H1 (cell line): ENCODE data around the gene WFIKKN1. TPM values are rescaled to one million over a fixed set of nuclear protein-coding genes. Genes with fewer than 3 reads are reported as not detected.
A peak's percentile ranks its signal among the peaks of the same experiment; 100 is the strongest.

ENCODE experiments used
- CTCF ChIA-PET: fragments of 300-600 bp; sonication (Branson Sonifier 250); formaldehyde crosslinking; loops from one replicate; lab custom pipeline; 2021; ENCODE audit not compliant: partially characterized antibody; lab: Charles Lee
- POLR2A ChIA-PET: fragments of 300-600 bp; sonication (Branson Sonifier 250); formaldehyde crosslinking; loops from one replicate; lab custom pipeline; 2021; ENCODE audit warnings: inconsistent platforms; ENCODE audit not compliant: partially characterized antibody; lab: Charles Lee
- DNase-seq, 2 experiments: peaks; one replicate each; pipeline versions ENCODE4 v3.0.0 to v3.0.0-alpha.2; 2010 to 2022; ENCODE audit warnings: low spot score in 2 of 2, low read depth in 1 of 2, mixed read lengths in 1 of 2
- FAIRE-seq: peaks from 2 replicates; lab custom pipeline; 2011; peaks lifted over from hg19 to GRCh38; lab: Jason Lieb, UNC
- H2AFZ ChIP-seq: 2 replicates; pipeline ENCODE4 v1.8.1; 2012; ENCODE audit warnings: low read length, inconsistent platforms
- H2AK5ac ChIP-seq: 2 replicates; pipeline ENCODE4 v1.6.1; 2013; ENCODE audit warnings: low read depth, low read length
- H2BK120ac ChIP-seq: replicated peaks from 2 replicates; pipeline ENCODE3; 2013; ENCODE audit warnings: low read depth, low read length, inconsistent platforms
- H2BK12ac ChIP-seq: 2 replicates; pipeline ENCODE4 v1.6.1; 2013; ENCODE audit warnings: low read depth, low read length
- H2BK15ac ChIP-seq: 2 replicates; pipeline ENCODE4 v1.6.1; 2013; ENCODE audit warnings: low read length
- H2BK20ac ChIP-seq: 2 replicates; pipeline ENCODE4 v1.6.1; 2013; ENCODE audit warnings: low read length
- H2BK5ac ChIP-seq: 2 replicates; pipeline ENCODE4 v1.6.1; 2013; ENCODE audit warnings: low read depth, low read length
- H3K14ac ChIP-seq: 2 replicates; pipeline ENCODE4 v1.6.1; 2013; ENCODE audit warnings: inconsistent platforms; ENCODE audit not compliant: insufficient read length
- H3K18ac ChIP-seq: 2 replicates; pipeline ENCODE4 v1.6.1; 2013; ENCODE audit warnings: low read length; ENCODE audit errors: extremely low read depth
- H3K23ac ChIP-seq: 2 replicates; pipeline ENCODE4 v1.6.1; 2013; ENCODE audit warnings: inconsistent platforms; ENCODE audit not compliant: insufficient read length
- H3K23me2 ChIP-seq: 2 replicates; pipeline ENCODE4 v1.6.1; 2013; ENCODE audit warnings: low read depth, low read length
- H3K27ac ChIP-seq: 2 replicates; pipeline ENCODE4 v1.6.1; 2011; ENCODE audit warnings: low read depth, low read length, inconsistent platforms
- H3K27me3 ChIP-seq, 4 experiments: replicated peaks in 1 of 4; 1 replicate in 1 of 4; 2 replicates in 3 of 4; pipeline versions ENCODE4 v1.6.1 to v1.8.1; 2011 to 2013; ENCODE audit warnings: low read length in 3 of 4, mild to moderate bottlenecking in 3 of 4, inconsistent platforms in 2 of 4, mixed read lengths in 2 of 4, moderate library complexity in 1 of 4; ENCODE audit not compliant: control insufficient read depth in 3 of 4, insufficient read depth in 3 of 4; ENCODE audit errors: extremely low read depth in 1 of 4
- H3K36me3 ChIP-seq, 4 experiments: 2 replicates each; pipeline versions ENCODE4 v1.6.1 to v1.8.1; 2011 to 2013; ENCODE audit warnings: mild to moderate bottlenecking in 4 of 4, low read length in 3 of 4, moderate library complexity in 2 of 4, control low read depth in 1 of 4, inconsistent platforms in 1 of 4; ENCODE audit not compliant: insufficient read depth in 4 of 4, control insufficient read depth in 2 of 4
- H3K4ac ChIP-seq: replicated peaks from 2 replicates; pipeline ENCODE3; 2013; ENCODE audit warnings: low read length, low read depth, mixed read lengths, inconsistent platforms; ENCODE audit not compliant: insufficient read length
- H3K4me1 ChIP-seq, 4 experiments: replicated peaks in 1 of 4; 1 replicate in 1 of 4; 2 replicates in 3 of 4; pipeline versions ENCODE4 v1.6.1 to v1.8.1; 2011 to 2013; ENCODE audit warnings: low read length in 3 of 4, inconsistent platforms in 2 of 4, mixed read lengths in 1 of 4; ENCODE audit not compliant: insufficient read depth in 4 of 4, control insufficient read depth in 3 of 4
- H3K4me2 ChIP-seq, 2 experiments: 2 replicates each; pipeline versions ENCODE4 v1.6.1 to v1.8.1; 2011 to 2013; ENCODE audit warnings: low read depth in 2 of 2, low read length in 2 of 2, control low read depth in 1 of 2, inconsistent platforms in 1 of 2, mild to moderate bottlenecking in 1 of 2; ENCODE audit not compliant: insufficient read depth in 1 of 2
- H3K4me3 ChIP-seq, 4 experiments: fragments of 200-600, 300-600 bp in 1 of 4; sonication (generic), shearing (Covaris generic), sonication (Bioruptor Twin) in 1 of 4; 2 replicates each; pipeline versions ENCODE4 v1.5.1 to v1.8.1; 2011 to 2016; ENCODE audit warnings: low read length in 4 of 4, low read depth in 3 of 4, control low read depth in 2 of 4, inconsistent platforms in 2 of 4, mild to moderate bottlenecking in 2 of 4, mixed read lengths in 1 of 4, moderate library complexity in 1 of 4; ENCODE audit not compliant: insufficient read depth in 2 of 4; ENCODE audit errors: extremely low read depth in 1 of 4
- H3K56ac ChIP-seq: replicated peaks from 2 replicates; pipeline ENCODE3; 2013; ENCODE audit warnings: low read depth, mild to moderate bottlenecking, mixed read lengths, low read length, inconsistent platforms; ENCODE audit not compliant: insufficient read length
- H3K79me1 ChIP-seq: 2 replicates; pipeline ENCODE4 v1.6.1; 2013; ENCODE audit warnings: low read depth, low read length, control low read depth
- H3K79me2 ChIP-seq, 2 experiments: 2 replicates each; pipeline versions ENCODE4 v1.6.1 to v1.8.1; 2012 to 2013; ENCODE audit warnings: low read length in 2 of 2, mild to moderate bottlenecking in 2 of 2, inconsistent platforms in 1 of 2; ENCODE audit not compliant: insufficient read depth in 2 of 2, control insufficient read depth in 1 of 2
- H3K9ac ChIP-seq, 4 experiments: replicated peaks in 1 of 4; 1 replicate in 1 of 4; 2 replicates in 3 of 4; pipeline versions ENCODE4 v1.6.1 to v1.8.1; 2011 to 2013; ENCODE audit warnings: low read depth in 3 of 4, low read length in 3 of 4, control low read depth in 2 of 4, mild to moderate bottlenecking in 2 of 4, moderate library complexity in 2 of 4, inconsistent platforms in 1 of 4; ENCODE audit errors: extremely low read depth in 1 of 4
- H3K9me3 ChIP-seq, 2 experiments: 2 replicates each; pipeline versions ENCODE4 v1.6.1 to v1.8.1; 2012 to 2013; ENCODE audit warnings: mild to moderate bottlenecking in 2 of 2, moderate library complexity in 2 of 2, control low read depth in 1 of 2, inconsistent platforms in 1 of 2, low read depth in 1 of 2, low read length in 1 of 2, mixed read lengths in 1 of 2; ENCODE audit not compliant: insufficient read depth in 2 of 2
- H4K20me1 ChIP-seq, 2 experiments: replicated peaks in 1 of 2; 2 replicates each; pipeline versions ENCODE3 to v1.8.1; 2011 to 2013; ENCODE audit warnings: inconsistent platforms in 2 of 2, low read length in 2 of 2, mild to moderate bottlenecking in 1 of 2; ENCODE audit not compliant: insufficient read depth in 2 of 2, control insufficient read depth in 1 of 2
- H4K5ac ChIP-seq: 2 replicates; pipeline ENCODE4 v1.6.1; 2013; ENCODE audit warnings: low read length, low read depth, mixed read lengths, inconsistent platforms; ENCODE audit not compliant: insufficient read length
- H4K8ac ChIP-seq: 2 replicates; pipeline ENCODE4 v1.8.0; 2013; ENCODE audit warnings: mild to moderate bottlenecking, moderate library complexity, low read length, inconsistent platforms; ENCODE audit not compliant: insufficient read depth; ENCODE audit errors: extremely low read depth
- H4K91ac ChIP-seq: replicated peaks from 2 replicates; pipeline ENCODE3; 2013; ENCODE audit warnings: low read length, mixed read lengths, inconsistent platforms; ENCODE audit not compliant: insufficient read length
- CBX5 ChIP-seq: fragments of 300-800, 300-1000 bp; sonication (generic); IDR thresholded peaks from 2 replicates; pipeline ENCODE4 v1.7.1; 2016; ENCODE audit warnings: antibody characterized with exemption, low read length, low read depth
- EZH2 ChIP-seq: fragments of 200-600 bp; sonication (generic); IDR thresholded peaks from 2 replicates; pipeline ENCODE4 v1.7.1; 2012; ENCODE audit warnings: low read depth, mild to moderate bottlenecking, moderate library complexity, low read length, inconsistent platforms; ENCODE audit not compliant: severe bottlenecking
- GTF2F1 ChIP-seq: IDR thresholded peaks from 2 replicates; pipeline ENCODE4 v1.6.1; 2012; ENCODE audit warnings: low read depth, low read length, improper control_type of control experiment, borderline replicate concordance
- KDM4A ChIP-seq: IDR thresholded peaks from one replicate; pipeline ENCODE4 v1.7.1; 2012; ENCODE audit warnings: low read depth, mild to moderate bottlenecking, moderate library complexity, low read length, inconsistent platforms; ENCODE audit not compliant: severe bottlenecking
- POLR2A ChIP-seq, 2 experiments: IDR thresholded peaks; 1 replicate in 1 of 2; 2 replicates in 1 of 2; pipeline ENCODE4 v1.6.1; 2011; ENCODE audit warnings: low read depth in 2 of 2, low read length in 2 of 2, mild to moderate bottlenecking in 2 of 2; ENCODE audit errors: control extremely low read depth in 1 of 2
- SP2 ChIP-seq: IDR thresholded peaks from 2 replicates; pipeline ENCODE4 v1.6.1; 2012; ENCODE audit warnings: mild to moderate bottlenecking, low read length, inconsistent platforms
- YY1 ChIP-seq: IDR thresholded peaks from 2 replicates; pipeline ENCODE4 v1.6.1; 2011; ENCODE audit warnings: low read depth, mild to moderate bottlenecking, low read length
- WGBS, 2 experiments: shearing (Covaris generic) in 1 of 2; methylation state at CpG; one replicate each; pipeline versions ENCODE4 v1.1.6 to v1.1.7; 2013 to 2015; ENCODE audit warnings: low lambda C conversion rate in 2 of 2, mixed read lengths in 2 of 2, inconsistent platforms in 1 of 2, low coverage in 1 of 2, missing lambda C conversion rate in 1 of 2; ENCODE audit not compliant: insufficient replicate concordance in 2 of 2, insufficient coverage in 1 of 2, insufficient read length in 1 of 2; ENCODE audit errors: extremely low coverage in 1 of 2, missing lambda C conversion rate in 1 of 2; 5-methylcytosine and 5-hydroxymethylcytosine counted together
- polyA plus RNA-seq, 7 experiments: library from polyadenylated mRNA; depleted of rRNA in 3 of 7; stranded (reverse) in 5 of 7; unstranded in 2 of 7; fragments of >200 nt in 5 of 7; fragments of 200-250 nt in 2 of 7; gene quantifications; 1 replicate in 5 of 7; 2 replicates in 1 of 7; 4 replicates in 1 of 7; pipeline versions ENCODE4 v1.2.1 to v1.2.3, GENCODE V29; 2011 to 2013; ENCODE audit warnings: missing spikeins in 2 of 7, mixed read lengths in 2 of 7
- total RNA-seq: library from RNA; stranded (reverse); fragmentation: NEBNext Ultra II Directional; extraction: Animal tissue kit (Norgen Biotek cat#: 25700); gene quantifications from 2 replicates; pipeline ENCODE4 v1.2.1, GENCODE V29; 2021
- TF ChIP-seq, protein P1 (sequence below): IDR thresholded peaks from 2 replicates; pipeline ENCODE4 v1.6.1; 2012; ENCODE audit warnings: inconsistent platforms

Gene WFIKKN1
- total and polyA plus RNA-seq, 2 of the 8 experiments (the other 6 are each of a cell fraction or from before 2014, with no cell fraction given) = 11.4 to 15.8 TPM

DNA sequence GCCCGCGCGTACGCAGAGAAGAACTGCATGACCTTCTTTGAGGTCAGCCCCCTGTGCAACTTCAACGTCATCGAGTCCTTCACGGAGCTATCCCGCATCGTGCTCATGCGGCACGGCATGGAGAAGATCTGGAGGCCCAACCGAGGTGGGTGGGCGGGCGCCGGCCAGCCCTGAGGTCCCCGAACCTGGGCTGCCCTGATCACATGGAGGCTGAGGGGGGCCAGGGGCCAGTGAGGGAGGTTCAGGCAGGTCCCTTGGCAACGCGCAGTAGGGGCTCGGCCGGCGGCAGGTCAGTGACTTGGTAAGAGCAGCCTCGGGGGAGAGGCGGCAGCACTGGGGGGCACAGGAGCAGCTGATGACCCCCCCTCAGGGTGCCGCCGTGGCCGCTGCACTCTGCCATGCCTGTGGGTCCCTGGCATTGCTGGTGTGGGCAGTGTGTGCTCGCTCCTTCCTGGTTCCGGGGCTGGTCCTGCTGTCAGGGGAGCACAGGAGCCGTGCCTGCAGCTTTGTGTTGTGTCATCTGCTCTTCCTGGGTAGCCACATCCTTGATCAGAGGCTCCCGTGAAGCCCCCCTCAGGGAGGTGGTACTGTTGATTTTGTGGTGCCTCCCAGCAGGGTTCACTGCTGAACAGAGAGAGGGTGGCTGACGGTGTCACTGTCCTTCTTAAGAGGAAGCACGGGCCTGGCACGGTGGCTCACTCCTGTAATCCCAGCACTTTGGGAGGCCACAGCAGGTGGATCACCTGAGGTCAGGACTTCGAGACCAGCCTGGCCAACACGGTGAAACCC is 4.6 kb upstream of the WFIKKN1 start:
- POLR2A ChIA-PET = interaction anchor here (2.5 kb wide), 1 partner anchor 10 kb away, joined by 16 read pairs; the partner anchor contains the start of gene METTL26
- CTCF ChIA-PET = interaction anchor here (0.9 to 1.8 kb wide), 3 partner anchors 10 to 86 kb away, joined by 3 to 4 read pairs (median 3); partner anchors contain the start of gene METTL26
- Histone ChIP-seq H4K91ac (no peak overlapping the region), H3K36me3 (peaks cover 0 to 4% (median 0%) of the 10 kb centered on the region in 4 experiments; a peak in 1 of 8 replicates), H2BK120ac (no peak overlapping the region), H3K14ac (no peak overlapping the region), H2AK5ac (no peak overlapping the region), H4K5ac (no peak overlapping the region), H3K27me3 (no peaks in the 10 kb centered on the region), H3K79me2 (no peaks in the 10 kb centered on the region), H3K79me1 (peaks cover 4% of the 10 kb centered on the region; the same call in 1 of the 2 replicates), H3K4me3 (no peak overlapping the region), H3K56ac (no peak overlapping the region), H3K4me1 (peaks cover 0 to 34% (median 22%) of the 10 kb centered on the region in 4 experiments; a peak in 6 of 7 replicates), H3K9ac (no peak overlapping the region), H3K9me3 (no peaks in the 10 kb centered on the region), H2BK20ac (no peak overlapping the region), H3K4ac (no peak overlapping the region), H3K27ac (no peak overlapping the region), H4K8ac (peak overlapping the region; percentile 12; the same call in 1 of the 2 replicates), H3K18ac (no peak overlapping the region), H2BK12ac (no peak overlapping the region), H3K4me2 (no peak overlapping the region), H2AFZ (no peak overlapping the region), H3K23me2 (peaks cover 1% of the 10 kb centered on the region; the same call in 1 of the 2 replicates), H4K20me1 (peaks cover 0 to 2% of the 10 kb centered on the region in 2 experiments), H3K23ac (no peak overlapping the region), H2BK15ac (0 out of 2 replicates have a peak overlapping the region, but pooled peaks have one; percentile 46), H2BK5ac (peak overlapping the region; percentile 44; the same call in 1 of the 2 replicates)
- TF ChIP-seq SP2 (no peak), EZH2 (no peak), YY1 (no peak), KDM4A (no peak), CBX5 (no peak), POLR2A (IDR thresholded peaks at IDR 0.05; ENCODE audit: control extremely low read depth in 1 of 2, low read depth in 2 of 2, low read length in 2 of 2) (no peak), GTF2F1 (no peak)
- TF ChIP-seq, protein P1, sequence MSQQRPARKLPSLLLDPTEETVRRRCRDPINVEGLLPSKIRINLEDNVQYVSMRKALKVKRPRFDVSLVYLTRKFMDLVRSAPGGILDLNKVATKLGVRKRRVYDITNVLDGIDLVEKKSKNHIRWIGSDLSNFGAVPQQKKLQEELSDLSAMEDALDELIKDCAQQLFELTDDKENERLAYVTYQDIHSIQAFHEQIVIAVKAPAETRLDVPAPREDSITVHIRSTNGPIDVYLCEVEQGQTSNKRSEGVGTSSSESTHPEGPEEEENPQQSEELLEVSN = no peak
- DNase-seq = no peak
- FAIRE-seq = no peak
- WGBS, 2 experiments = 96% methylated on average over 26 of the region's 35 CpGs; no CpG with 5 or more reads in 1 of the 2 experiments
